NCI-H82 treated with DMSO at 0.1 percent for 48 hours (cell line): Measurements from ENCODE around the gene CDK16.
A peak's percentile ranks its signal among the peaks of the same experiment; 100 is the strongest.

Experiments
- DNase-seq: peaks from one replicate; lab custom pipeline; 2025; ENCODE audit not compliant: unreplicated experiment; lab: John Stamatoyannopoulos, UW

The CDK16 gene

DNA sequence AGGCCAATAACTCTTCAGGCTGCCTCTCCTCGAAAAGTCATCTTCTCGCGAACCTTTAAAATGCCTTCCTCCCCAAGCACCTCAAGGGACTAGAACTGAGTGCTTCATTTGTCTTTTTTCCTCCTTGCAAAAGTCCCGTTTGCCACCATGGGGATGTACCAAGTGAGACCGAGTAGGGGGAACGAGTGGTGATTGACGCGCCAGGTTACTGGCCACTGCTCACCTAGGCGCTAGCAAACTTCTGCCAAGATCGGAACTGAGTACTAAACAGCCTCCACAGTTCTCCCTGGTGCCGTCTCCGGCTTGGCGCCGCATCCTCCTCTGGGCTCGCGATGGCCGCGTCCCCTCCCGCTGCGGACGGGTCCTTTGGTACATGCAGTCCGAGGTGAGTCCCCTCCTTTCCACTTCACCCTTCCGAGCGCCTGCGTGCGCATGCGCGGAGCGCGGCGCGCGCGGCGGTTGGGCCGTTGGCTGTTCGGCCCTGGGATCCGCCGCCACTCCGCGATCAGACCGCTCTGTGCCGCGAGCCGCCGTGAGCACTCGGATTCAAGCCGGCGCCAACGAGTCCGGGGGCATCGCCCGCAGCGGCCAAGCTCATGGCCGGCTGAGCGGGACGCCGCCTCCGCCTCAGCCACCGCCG is at the start of gene CDK16:
CDK16 (plus strand) TSS at position 402 of the 640 bp plus-strand sequence. CDS start 4,877 bp downstream, outside the sequence.
- DNase-seq = peak; percentile 76

GRCh38 chrX:47169273-47169672 is 49.2 kb upstream of the CDK16 start:
- no peak for DNase-seq

DNA sequence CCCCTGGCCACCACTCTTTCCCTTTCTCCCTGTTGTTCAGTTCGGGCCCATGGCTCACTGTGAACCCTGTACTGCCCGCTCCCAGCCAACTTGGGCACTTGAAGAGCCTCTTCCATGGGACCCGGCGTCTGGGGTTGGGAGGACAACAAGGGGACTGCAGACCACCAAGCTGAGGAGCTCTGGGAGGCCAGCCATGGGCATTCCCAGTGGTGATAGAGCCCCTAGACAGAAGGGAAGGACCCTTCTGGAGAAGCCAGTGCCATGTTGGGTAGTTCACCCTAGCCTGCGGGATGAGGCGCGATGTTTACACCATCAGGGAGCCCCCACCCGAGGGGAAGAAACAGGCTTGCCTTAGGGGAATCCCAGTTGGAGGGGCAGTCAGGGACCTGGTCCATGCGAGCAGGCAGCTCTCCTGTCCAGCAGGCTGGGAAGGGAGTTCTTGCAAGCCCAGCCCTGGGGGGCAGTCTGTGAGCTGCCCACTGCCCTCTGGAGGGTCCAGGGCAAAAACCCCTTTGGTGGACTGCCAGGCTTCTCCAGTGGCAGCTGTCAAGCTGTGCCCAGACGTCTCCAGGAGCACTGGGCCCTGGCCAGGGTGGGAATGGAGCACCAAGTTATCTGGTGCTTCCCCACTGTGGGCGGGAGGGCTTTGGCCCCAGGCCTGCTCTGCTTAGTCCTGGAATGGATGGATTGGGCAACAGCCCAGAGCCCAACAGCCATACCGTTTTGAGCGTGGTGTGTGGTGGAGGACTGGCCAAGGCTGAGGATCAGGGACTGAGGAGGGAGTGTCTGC is 48.6 kb upstream of the CDK16 start:
- no peak for DNase-seq

DNA sequence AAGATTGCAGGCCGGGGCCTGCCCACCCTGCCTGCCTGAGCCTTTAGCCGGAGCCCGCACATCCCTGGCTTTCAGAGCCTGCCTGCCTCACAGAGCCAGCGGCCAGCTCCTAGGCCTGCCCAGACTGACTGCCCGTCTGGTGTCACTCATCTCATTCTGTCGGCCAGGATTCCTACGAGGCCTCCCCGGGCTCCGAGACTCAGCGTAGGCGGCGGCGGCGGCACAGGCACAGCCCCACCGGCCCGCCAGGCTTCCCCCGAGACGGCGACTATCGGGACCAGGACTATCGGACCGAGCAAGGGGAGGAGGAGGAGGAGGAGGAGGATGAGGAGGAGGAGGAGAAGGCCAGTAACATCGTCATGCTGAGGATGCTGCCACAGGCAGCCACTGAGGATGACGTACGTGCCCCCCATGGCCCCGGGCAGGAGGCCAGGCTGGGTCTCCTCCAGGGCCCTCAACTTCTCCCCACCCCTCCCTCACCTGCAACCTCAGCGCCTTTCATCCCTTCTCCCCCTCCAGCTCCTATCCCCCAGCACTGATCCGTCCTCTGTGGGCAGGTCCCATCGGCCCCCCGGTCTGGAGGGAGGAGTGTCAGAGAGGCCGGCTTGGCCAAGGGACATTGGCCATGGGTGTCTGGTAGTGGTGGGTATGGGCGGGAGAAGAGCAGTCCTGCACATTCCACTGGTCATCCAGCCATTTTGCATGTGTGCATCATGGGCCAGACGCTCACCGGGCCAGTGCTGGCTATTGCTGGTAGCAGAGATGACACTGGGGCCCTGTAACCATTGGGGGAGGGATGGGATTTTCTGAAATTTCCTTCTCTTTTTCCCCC is 47.4 kb upstream of the CDK16 start:
- DNase-seq = no peak

GRCh38 chrX:47171996-47172395 is 46.5 kb upstream of the CDK16 start:
- DNase-seq = no peak

GRCh38 chrX:47172549-47172948 is 45.9 kb upstream of the CDK16 start:
- DNase-seq = no peak

- DNase-seq = no peak
Measured at GRCh38 chrX:47172971-47173792, 45.3 kb upstream of the CDK16 start.

GRCh38 chrX:47174376-47174775 is 44.1 kb upstream of the CDK16 start:
- no peak for DNase-seq

GRCh38 chrX:47174846-47175587 is 43.5 kb upstream of the CDK16 start:
- DNase-seq = no peak

- no peak for DNase-seq
Measured at GRCh38 chrX:47175588-47175980, 42.9 kb upstream of the CDK16 start.

GRCh38 chrX:47176101-47176740 is 42.3 kb upstream of the CDK16 start:
- no peak for DNase-seq

GRCh38 chrX:47177079-47177478 is 41.4 kb upstream of the CDK16 start:
- no peak for DNase-seq

DNA sequence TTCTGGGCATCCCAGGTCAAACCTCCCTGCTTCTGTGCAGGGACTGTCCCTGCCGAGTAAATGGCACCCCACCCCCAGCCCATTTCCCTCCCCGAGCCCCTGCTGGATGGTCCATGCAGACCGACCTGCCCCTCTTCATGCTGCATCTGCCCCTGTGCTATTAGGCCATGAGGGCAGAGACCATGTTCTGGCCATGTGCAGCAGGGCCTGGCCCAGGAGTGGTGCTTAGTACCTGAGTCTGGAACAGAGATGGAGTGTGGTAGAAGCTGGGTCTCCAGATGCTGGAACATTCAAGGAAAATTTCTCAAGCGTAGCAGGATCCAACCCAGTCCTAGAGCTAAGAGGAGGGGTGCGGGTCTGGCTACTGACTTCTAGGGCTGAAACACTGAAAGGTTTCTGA is 40.1 kb upstream of the CDK16 start:
- no peak for DNase-seq

DNA sequence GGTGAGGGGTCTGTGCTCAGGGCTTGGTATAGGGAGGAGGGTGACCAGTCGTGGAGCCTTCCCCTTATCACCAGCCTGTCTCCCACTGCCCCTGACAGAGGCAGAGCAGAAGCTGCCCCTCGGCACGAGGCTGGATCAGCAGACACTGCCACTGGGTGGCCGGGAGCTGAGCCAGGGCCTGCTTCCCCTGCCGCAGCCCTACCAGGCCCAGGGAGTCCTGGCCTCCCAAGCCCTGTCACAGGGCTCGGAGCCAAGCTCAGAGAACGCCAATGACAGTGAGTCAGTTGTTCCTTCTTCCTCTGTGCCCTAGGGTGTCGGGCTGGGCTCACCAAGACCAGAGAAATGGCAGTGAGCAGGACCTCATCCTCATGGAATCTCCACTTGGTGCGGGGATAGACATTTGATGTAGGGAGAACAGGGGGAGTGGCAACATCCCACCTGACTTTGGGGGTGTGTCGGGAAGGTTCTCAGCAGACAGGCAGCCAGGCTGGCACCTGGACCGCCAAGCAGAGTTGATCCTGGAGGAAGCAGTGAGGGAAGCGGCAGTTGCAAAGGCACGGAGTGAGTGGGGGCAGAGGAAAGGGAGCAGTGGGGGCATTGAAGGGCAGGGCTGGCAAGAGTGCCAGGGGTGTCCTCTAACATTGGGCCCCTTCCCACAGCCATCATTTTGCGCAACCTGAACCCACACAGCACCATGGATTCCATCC is 39.1 kb upstream of the CDK16 start:
- no peak for DNase-seq

DNA sequence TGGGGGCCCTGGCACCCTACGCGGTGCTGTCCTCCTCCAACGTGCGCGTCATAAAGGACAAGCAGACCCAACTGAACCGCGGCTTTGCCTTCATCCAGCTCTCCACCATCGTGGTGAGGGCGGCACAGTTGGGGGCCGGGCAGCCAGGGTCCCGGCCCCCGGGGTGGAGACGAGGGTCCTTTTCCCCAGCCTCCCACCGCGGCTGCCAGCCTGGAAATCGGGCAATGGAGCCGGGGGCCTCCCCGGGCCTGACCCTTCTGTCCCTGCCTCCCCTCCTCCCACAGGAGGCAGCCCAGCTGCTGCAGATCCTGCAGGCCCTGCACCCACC is 38.6 kb upstream of the CDK16 start:
- DNase-seq = no peak

DNA sequence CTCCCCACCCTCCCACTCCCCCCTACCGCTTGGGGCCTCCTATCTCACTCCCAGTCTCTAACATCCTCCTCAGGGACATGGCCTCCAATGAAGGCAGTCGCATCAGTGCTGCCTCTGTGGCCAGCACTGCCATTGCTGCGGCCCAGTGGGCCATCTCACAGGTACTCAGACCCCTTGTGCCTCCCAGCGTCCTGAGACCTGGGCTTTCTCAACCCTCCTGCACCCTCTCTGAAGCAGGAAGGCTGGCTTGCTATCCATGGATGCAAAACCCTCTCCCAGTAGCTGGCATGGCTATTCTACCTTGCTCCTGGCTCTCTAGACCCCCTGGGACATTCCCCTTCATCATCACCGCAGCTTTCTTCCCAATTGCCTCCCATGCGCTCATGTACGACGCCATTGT is 38.1 kb upstream of the CDK16 start:
- no peak for DNase-seq

GRCh38 chrX:47181301-47181700 is 37.2 kb upstream of the CDK16 start:
- DNase-seq = no peak

DNA sequence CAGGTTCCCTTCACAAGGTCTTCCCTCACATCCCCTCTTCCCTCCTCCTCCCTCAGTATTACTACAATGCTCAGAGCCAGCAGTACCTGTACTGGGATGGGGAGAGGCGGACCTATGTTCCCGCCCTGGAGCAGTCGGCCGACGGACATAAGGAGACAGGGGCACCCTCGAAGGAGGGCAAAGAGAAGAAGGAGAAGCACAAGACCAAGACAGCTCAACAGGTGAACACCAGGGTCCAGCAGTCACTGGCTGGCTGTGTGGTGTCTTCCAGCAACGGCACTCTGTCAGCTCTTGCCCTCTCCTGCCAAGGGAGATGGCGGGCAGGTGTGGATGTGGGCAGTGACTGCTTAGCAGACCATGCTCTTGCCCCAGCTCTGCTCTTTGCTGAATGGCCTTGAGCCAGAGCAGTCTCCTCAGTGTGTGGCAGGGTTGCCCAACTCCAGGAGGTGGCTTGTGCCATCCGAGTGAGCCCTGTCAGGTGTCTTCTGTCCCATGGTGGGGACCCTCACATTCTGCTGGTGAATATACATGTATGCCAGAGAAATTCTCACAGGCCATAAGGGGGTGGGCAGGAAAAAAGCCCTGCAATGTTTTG is 36.3 kb upstream of the CDK16 start:
- DNase-seq = no peak

DNA sequence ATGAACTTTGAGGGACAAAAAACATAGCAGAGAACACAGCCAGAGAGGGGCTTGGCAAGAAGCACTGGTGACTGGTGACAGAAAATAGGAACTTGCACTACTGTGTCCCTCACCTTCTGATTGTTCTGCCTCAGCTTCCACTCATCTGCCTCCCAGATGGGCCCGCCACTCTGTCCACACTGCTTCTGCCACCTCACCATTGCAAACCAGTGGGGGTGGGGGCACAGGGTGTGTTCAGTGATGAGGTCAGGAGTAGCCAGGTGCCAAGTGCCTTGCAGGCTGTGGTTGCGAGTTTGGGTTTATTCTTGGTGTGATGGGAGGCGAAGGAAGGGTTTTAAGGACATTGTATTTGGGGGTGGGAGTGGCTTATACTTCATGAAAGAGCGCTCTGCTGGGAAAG is 34.0 kb upstream of the CDK16 start:
- DNase-seq = no peak
